WTC11 (cell line): Measurements from ENCODE around the gene SH3BP5L. TPM values are rescaled to one million over a fixed set of nuclear protein-coding genes. Genes with fewer than 3 reads are reported as not detected.

Experiments used
- ATAC-seq: fragments of 200-7000 bp; cut with Tn5 transposase; 2 replicates; pipeline ENCODE4 v1.10.0; 2021; ENCODE audit warnings: mild to moderate bottlenecking, moderate library complexity
- Bru-seq: library from RNA; stranded (reverse); fragments of 400-500 nt; gene quantifications from one replicate; lab custom pipeline; 2021; lab: Mats Ljungman, UMichigan
- CTCF ChIA-PET: fragments of 300-600 bp; sonication (Branson Sonifier 250); formaldehyde crosslinking; loops from one replicate; lab custom pipeline; 2021; ENCODE audit warnings: antibody characterized with exemption; lab: Charles Lee
- POLR2A ChIA-PET: fragments of 350-600 bp; sonication (Branson Sonifier 250); formaldehyde crosslinking; loops from one replicate; lab custom pipeline; 2021; ENCODE audit warnings: antibody characterized with exemption; lab: Charles Lee
- DNase-seq: peaks from one replicate; pipeline ENCODE4 v3.0.0; 2021; ENCODE audit warnings: low spot score
- H3K27ac Mint-ChIP-seq: 2 replicates; pipeline ENCODE4 v1.8.0; 2021; ENCODE audit warnings: mixed read lengths
- H3K27me3 Mint-ChIP-seq: 2 replicates; pipeline ENCODE4 v1.8.0; 2021; ENCODE audit warnings: low read depth, mild to moderate bottlenecking, moderate library complexity, mixed read lengths
- H3K36me3 Mint-ChIP-seq: 2 replicates; pipeline ENCODE4 v1.8.0; 2021; ENCODE audit warnings: mixed read lengths
- H3K4me1 Mint-ChIP-seq: 2 replicates; pipeline ENCODE4 v1.8.0; 2022; ENCODE audit warnings: mixed read lengths
- H3K4me3 Mint-ChIP-seq: 2 replicates; pipeline ENCODE4 v1.8.0; 2021; ENCODE audit warnings: mild to moderate bottlenecking, moderate library complexity, mixed read lengths
- H3K9me3 Mint-ChIP-seq: 2 replicates; pipeline ENCODE4 v1.8.0; 2021; ENCODE audit warnings: mixed read lengths
- CBFB ChIP-seq: sonication (generic); formaldehyde crosslinking; IDR thresholded peaks from 2 replicates; pipeline ENCODE4 v1.8.1; 2022; ENCODE audit warnings: mild to moderate bottlenecking, low read depth, missing genetic modification reagents
- CREM ChIP-seq: sonication (generic); formaldehyde crosslinking; IDR thresholded peaks from 2 replicates; pipeline ENCODE4 v1.8.1; 2022; ENCODE audit warnings: mild to moderate bottlenecking, missing genetic modification reagents, moderate library complexity
- E2F4 ChIP-seq: sonication (generic); formaldehyde crosslinking; IDR thresholded peaks from 2 replicates; pipeline ENCODE4 v1.8.1; 2022; ENCODE audit warnings: low read depth, mild to moderate bottlenecking, moderate library complexity, missing genetic modification reagents, borderline replicate concordance
- ESRRA ChIP-seq: sonication (generic); formaldehyde crosslinking; IDR thresholded peaks from 2 replicates; pipeline ENCODE4 v1.8.1; 2022; ENCODE audit warnings: mild to moderate bottlenecking, missing genetic modification reagents, borderline replicate concordance
- ETV6 ChIP-seq: sonication (generic); formaldehyde crosslinking; IDR thresholded peaks from 2 replicates; pipeline ENCODE4 v1.8.1; 2022; ENCODE audit warnings: mild to moderate bottlenecking, missing genetic modification reagents
- FOXJ3 ChIP-seq: sonication (generic); formaldehyde crosslinking; IDR thresholded peaks from 2 replicates; pipeline ENCODE4 v1.9.0; 2021; ENCODE audit warnings: missing genetic modification reagents, mild to moderate bottlenecking, borderline replicate concordance
- FOXK1 ChIP-seq: sonication (generic); formaldehyde crosslinking; IDR thresholded peaks from 2 replicates; pipeline ENCODE4 v1.8.0; 2022; ENCODE audit warnings: mild to moderate bottlenecking, moderate library complexity, missing genetic modification reagents
- GRHL2 ChIP-seq: fragments of 250-450 bp; sonication (Bioruptor Pico); IDR thresholded peaks from 2 replicates; pipeline ENCODE4 v1.8.0; 2022; ENCODE audit warnings: mild to moderate bottlenecking, moderate library complexity; ENCODE audit not compliant: insufficient replicate concordance, severe bottlenecking
- MYBL2 ChIP-seq: sonication (generic); formaldehyde crosslinking; IDR thresholded peaks from 2 replicates; pipeline ENCODE4 v1.8.1; 2023; ENCODE audit warnings: mild to moderate bottlenecking, moderate library complexity, missing genetic modification reagents
- NFATC4 ChIP-seq: fragments of 250-450 bp; sonication (Bioruptor Pico); IDR thresholded peaks from 2 replicates; pipeline ENCODE4 v1.9.0; 2021; ENCODE audit warnings: mild to moderate bottlenecking
- NR1H2 ChIP-seq: sonication (generic); formaldehyde crosslinking; IDR thresholded peaks from 2 replicates; pipeline ENCODE4 v1.9.0; 2021; ENCODE audit warnings: mild to moderate bottlenecking, moderate library complexity, missing genetic modification reagents
- OVOL2 ChIP-seq: fragments of 250-450 bp; sonication (Bioruptor Pico); IDR thresholded peaks from 2 replicates; pipeline ENCODE4 v1.9.0; 2021; ENCODE audit warnings: mild to moderate bottlenecking, borderline replicate concordance
- RELA ChIP-seq: sonication (generic); formaldehyde crosslinking; IDR thresholded peaks from 2 replicates; pipeline ENCODE4 v1.8.1; 2022; ENCODE audit warnings: missing genetic modification reagents, mild to moderate bottlenecking, borderline replicate concordance
- SMAD3 ChIP-seq: sonication (generic); formaldehyde crosslinking; IDR thresholded peaks from 2 replicates; pipeline ENCODE4 v1.8.0; 2022; ENCODE audit warnings: missing genetic modification reagents, mild to moderate bottlenecking, borderline replicate concordance
- SP1 ChIP-seq: sonication (generic); formaldehyde crosslinking; conservative IDR thresholded peaks from 2 replicates; pipeline ENCODE4 v1.8.1; 2022; ENCODE audit warnings: missing genetic modification reagents
- ZBTB43 ChIP-seq: sonication (generic); formaldehyde crosslinking; IDR thresholded peaks from 2 replicates; pipeline ENCODE4 v1.8.1; 2023; ENCODE audit warnings: mild to moderate bottlenecking, missing genetic modification reagents
- long read RNA-seq, 3 experiments: library from RNA in 1 of 3; library from capped mRNA in 1 of 3; library from polyadenylated mRNA in 1 of 3; unstranded in 2 of 3; stranded (forward) in 1 of 3; transcript quantifications; one replicate each; pipeline ENCODE4 v2.0.0, GENCODE V29; 2021
- total RNA-seq: library from RNA; stranded (reverse); gene quantifications from 3 replicates; pipeline ENCODE4 v1.2.3, GENCODE V29; 2021
- TF ChIP-seq, protein P1 (sequence below): sonication (generic); formaldehyde crosslinking; IDR thresholded peaks from 2 replicates; pipeline ENCODE4 v1.8.0; 2022; ENCODE audit warnings: mild to moderate bottlenecking, missing genetic modification reagents
- TF ChIP-seq, protein P2 (sequence below): sonication (generic); formaldehyde crosslinking; IDR thresholded peaks from 2 replicates; pipeline ENCODE4 v1.8.0; 2023; ENCODE audit warnings: missing genetic modification reagents
- TF ChIP-seq, protein P3 (sequence below): sonication (generic); formaldehyde crosslinking; IDR thresholded peaks from 2 replicates; pipeline ENCODE4 v1.8.0; 2023; ENCODE audit warnings: mild to moderate bottlenecking, missing genetic modification reagents
- TF ChIP-seq, protein P4 (sequence below): sonication (generic); formaldehyde crosslinking; IDR thresholded peaks from 2 replicates; pipeline ENCODE4 v1.8.0; 2023; ENCODE audit warnings: missing genetic modification reagents, mild to moderate bottlenecking, borderline replicate concordance
- TF ChIP-seq, protein P5 (sequence below): sonication (generic); formaldehyde crosslinking; IDR thresholded peaks from 2 replicates; pipeline ENCODE4 v1.8.0; 2022; ENCODE audit warnings: mild to moderate bottlenecking, missing genetic modification reagents

The SH3BP5L gene
- 28.3 to 32.9 TPM (median 28.3 TPM) in 3 replicates for total RNA-seq
- Bru-seq, nascent RNA = percentile 72 among the genes with signal in this experiment
- long read RNA-seq, experiment 1, transcript SH3BP5L-201 (7 exons, 3,861 nt) = major isoform, 54 of 78 reads
- long read RNA-seq, experiment 1, partial matches to known transcripts = 11 of 78 reads
- long read RNA-seq, experiment 1, other reads (novel, unspliced or antisense) = 11 of 78 reads
- long read RNA-seq, experiment 2, transcript SH3BP5L-201 (7 exons, 3,861 nt) = major isoform, 7 of 46 reads
- long read RNA-seq, experiment 2, partial matches to known transcripts = 36 of 46 reads
- long read RNA-seq, experiment 2, other reads (novel, unspliced or antisense) = 3 of 46 reads
- long read RNA-seq, experiment 3, partial matches to known transcripts = 2 of 3 reads
- long read RNA-seq, experiment 3, other reads (novel, unspliced or antisense) = 0 of 3 reads

- DNase-seq (peak; percentile 85), ATAC-seq (peak; percentile 91)
- Mint-ChIP-seq H3K9me3 (peaks cover 1% of the 10 kb centered on the region), H3K4me3 (peak within 1 kb of the TSS; percentile 99), H3K4me1 (peaks cover 16% of the 10 kb centered on the region), H3K27me3 (no peaks in the 10 kb centered on the region; the same call in 1 of the 2 replicates), H3K27ac (peak within 1 kb of the TSS; percentile 100), H3K36me3 (peaks cover 22% of the 10 kb centered on the region; the same call in 1 of the 2 replicates)
- POLR2A ChIA-PET = interaction anchor here (0.6 to 2.9 kb wide), 7 partner anchors 12 to 984 kb away, joined by 3 to 35 read pairs (median 5); partner anchors contain the start of genes OR11L1, PGBD2 and ZNF672
- CTCF ChIA-PET = interaction anchor here (0.6 to 5.2 kb wide), 11 partner anchors 10 to 98 kb away, joined by 3 to 53 read pairs (median 7); partner anchors contain the start of genes PGBD2, ZNF672 and ZNF692
- TF ChIP-seq ESRRA (CRISPR knock-in tag) (no peak), RELA (CRISPR knock-in tag) (no peak), FOXJ3 (CRISPR knock-in tag) (no peak), OVOL2 (CRISPR knock-in tag) (no peak), GRHL2 (CRISPR knock-in tag) (no peak), CBFB (no peak), SP1 (peak; percentile 59), ZBTB43 (CRISPR knock-in tag) (peak; percentile 66; the same call in 1 of the 2 replicates), NFATC4 (no peak), NR1H2 (CRISPR knock-in tag) (no peak), FOXK1 (CRISPR knock-in tag) (peak; percentile 99), CREM (CRISPR knock-in tag) (no peak), MYBL2 (peak; percentile 78; the same call in 1 of the 2 replicates), E2F4 (CRISPR knock-in tag) (no peak), SMAD3 (CRISPR knock-in tag) (no peak), ETV6 (CRISPR knock-in tag) (no peak)
- TF ChIP-seq, protein P1, sequence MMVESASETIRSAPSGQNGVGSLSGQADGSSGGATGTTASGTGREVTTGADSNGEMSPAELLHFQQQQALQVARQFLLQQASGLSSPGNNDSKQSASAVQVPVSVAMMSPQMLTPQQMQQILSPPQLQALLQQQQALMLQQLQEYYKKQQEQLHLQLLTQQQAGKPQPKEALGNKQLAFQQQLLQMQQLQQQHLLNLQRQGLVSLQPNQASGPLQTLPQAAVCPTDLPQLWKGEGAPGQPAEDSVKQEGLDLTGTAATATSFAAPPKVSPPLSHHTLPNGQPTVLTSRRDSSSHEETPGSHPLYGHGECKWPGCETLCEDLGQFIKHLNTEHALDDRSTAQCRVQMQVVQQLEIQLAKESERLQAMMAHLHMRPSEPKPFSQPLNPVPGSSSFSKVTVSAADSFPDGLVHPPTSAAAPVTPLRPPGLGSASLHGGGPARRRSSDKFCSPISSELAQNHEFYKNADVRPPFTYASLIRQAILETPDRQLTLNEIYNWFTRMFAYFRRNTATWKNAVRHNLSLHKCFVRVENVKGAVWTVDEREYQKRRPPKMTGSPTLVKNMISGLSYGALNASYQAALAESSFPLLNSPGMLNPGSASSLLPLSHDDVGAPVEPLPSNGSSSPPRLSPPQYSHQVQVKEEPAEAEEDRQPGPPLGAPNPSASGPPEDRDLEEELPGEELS = no peak
- TF ChIP-seq, protein P2, sequence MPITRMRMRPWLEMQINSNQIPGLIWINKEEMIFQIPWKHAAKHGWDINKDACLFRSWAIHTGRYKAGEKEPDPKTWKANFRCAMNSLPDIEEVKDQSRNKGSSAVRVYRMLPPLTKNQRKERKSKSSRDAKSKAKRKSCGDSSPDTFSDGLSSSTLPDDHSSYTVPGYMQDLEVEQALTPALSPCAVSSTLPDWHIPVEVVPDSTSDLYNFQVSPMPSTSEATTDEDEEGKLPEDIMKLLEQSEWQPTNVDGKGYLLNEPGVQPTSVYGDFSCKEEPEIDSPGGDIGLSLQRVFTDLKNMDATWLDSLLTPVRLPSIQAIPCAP (CRISPR knock-in tag) = no peak
- TF ChIP-seq, protein P3, sequence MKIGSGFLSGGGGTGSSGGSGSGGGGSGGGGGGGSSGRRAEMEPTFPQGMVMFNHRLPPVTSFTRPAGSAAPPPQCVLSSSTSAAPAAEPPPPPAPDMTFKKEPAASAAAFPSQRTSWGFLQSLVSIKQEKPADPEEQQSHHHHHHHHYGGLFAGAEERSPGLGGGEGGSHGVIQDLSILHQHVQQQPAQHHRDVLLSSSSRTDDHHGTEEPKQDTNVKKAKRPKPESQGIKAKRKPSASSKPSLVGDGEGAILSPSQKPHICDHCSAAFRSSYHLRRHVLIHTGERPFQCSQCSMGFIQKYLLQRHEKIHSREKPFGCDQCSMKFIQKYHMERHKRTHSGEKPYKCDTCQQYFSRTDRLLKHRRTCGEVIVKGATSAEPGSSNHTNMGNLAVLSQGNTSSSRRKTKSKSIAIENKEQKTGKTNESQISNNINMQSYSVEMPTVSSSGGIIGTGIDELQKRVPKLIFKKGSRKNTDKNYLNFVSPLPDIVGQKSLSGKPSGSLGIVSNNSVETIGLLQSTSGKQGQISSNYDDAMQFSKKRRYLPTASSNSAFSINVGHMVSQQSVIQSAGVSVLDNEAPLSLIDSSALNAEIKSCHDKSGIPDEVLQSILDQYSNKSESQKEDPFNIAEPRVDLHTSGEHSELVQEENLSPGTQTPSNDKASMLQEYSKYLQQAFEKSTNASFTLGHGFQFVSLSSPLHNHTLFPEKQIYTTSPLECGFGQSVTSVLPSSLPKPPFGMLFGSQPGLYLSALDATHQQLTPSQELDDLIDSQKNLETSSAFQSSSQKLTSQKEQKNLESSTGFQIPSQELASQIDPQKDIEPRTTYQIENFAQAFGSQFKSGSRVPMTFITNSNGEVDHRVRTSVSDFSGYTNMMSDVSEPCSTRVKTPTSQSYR = no peak
- TF ChIP-seq, protein P4, sequence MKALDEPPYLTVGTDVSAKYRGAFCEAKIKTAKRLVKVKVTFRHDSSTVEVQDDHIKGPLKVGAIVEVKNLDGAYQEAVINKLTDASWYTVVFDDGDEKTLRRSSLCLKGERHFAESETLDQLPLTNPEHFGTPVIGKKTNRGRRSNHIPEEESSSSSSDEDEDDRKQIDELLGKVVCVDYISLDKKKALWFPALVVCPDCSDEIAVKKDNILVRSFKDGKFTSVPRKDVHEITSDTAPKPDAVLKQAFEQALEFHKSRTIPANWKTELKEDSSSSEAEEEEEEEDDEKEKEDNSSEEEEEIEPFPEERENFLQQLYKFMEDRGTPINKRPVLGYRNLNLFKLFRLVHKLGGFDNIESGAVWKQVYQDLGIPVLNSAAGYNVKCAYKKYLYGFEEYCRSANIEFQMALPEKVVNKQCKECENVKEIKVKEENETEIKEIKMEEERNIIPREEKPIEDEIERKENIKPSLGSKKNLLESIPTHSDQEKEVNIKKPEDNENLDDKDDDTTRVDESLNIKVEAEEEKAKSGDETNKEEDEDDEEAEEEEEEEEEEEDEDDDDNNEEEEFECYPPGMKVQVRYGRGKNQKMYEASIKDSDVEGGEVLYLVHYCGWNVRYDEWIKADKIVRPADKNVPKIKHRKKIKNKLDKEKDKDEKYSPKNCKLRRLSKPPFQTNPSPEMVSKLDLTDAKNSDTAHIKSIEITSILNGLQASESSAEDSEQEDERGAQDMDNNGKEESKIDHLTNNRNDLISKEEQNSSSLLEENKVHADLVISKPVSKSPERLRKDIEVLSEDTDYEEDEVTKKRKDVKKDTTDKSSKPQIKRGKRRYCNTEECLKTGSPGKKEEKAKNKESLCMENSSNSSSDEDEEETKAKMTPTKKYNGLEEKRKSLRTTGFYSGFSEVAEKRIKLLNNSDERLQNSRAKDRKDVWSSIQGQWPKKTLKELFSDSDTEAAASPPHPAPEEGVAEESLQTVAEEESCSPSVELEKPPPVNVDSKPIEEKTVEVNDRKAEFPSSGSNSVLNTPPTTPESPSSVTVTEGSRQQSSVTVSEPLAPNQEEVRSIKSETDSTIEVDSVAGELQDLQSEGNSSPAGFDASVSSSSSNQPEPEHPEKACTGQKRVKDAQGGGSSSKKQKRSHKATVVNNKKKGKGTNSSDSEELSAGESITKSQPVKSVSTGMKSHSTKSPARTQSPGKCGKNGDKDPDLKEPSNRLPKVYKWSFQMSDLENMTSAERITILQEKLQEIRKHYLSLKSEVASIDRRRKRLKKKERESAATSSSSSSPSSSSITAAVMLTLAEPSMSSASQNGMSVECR = no peak
- TF ChIP-seq, protein P5, sequence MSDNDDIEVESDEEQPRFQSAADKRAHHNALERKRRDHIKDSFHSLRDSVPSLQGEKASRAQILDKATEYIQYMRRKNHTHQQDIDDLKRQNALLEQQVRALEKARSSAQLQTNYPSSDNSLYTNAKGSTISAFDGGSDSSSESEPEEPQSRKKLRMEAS (CRISPR knock-in tag) = peak; percentile 61
These were observed at the start of gene SH3BP5L for GRCh38 chr1:248825909-248826760. Gene SH3BP5L, minus strand, starts transcription at chr1:248825915. Its CDS starts 980 bp downstream, at chr1:248824935.
